ENCODE data around the gene BEST4.
A peak's percentile ranks its signal among the peaks of the same experiment; 100 is the strongest.

- TF ChIP-seq CTCF (IDR thresholded peaks at IDR 0.05), result peak; percentile 100
- TF ChIP-seq EZH2 (IDR thresholded peaks at IDR 0.05; ENCODE audit: borderline replicate concordance, insufficient read depth, low read depth, low read length, poor library complexity, severe bottlenecking), result no peak
Measured at GRCh38 chr1:44786138-44786840, 1.7 kb downstream of the BEST4 start.
